ENCODE results near the gene KRTAP19-8. TPM values are rescaled to one million over a fixed set of nuclear protein-coding genes. Genes with fewer than 3 reads are reported as not detected.

KRTAP19-8 gene
- polyA plus RNA-seq, 1 of the 3 experiments (the other 2 are of a cell fraction), result not detected

DNA sequence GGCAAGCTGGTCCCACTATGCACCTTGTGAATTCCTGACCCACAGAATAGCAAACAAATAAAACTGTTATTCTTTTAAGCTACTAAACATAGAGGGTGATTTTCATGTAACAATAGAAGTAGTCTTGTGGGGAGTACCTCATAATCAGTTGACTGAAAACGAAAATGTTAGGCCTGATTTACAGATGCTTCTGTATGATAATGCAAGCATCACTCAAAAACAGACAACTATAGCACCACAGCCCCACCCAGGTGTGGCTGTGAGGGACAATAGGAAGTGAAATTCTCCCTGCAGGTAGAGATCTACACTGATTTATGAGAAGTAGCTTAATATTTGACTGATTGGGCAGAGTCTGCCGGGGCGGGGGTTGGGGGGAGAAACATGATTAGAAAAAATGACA, 26.5 kb upstream of the KRTAP19-8 start:
- no peaks in the 10 kb centered on the region; the same call in 1 of the 2 replicates for H3K27me3 ChIP-seq (ENCODE audit: insufficient read depth)
- no peak overlapping the region for H3K4me3 ChIP-seq (ENCODE audit: low read depth in 2 of 2, low read length in 1 of 2)
- WGBS (ENCODE audit: low lambda C conversion rate), result 6% methylated on average over 3 of the region's 3 CpGs
- H4K20me1 ChIP-seq (ENCODE audit: insufficient read depth), result no peaks in the 10 kb centered on the region
- no peak overlapping the region for H3K9ac ChIP-seq
- ChIA-PET POLR2A (no interaction called here), CTCF (interaction anchor here (1.2 to 2.8 kb wide), 3 partner anchors 11 to 22 kb away, joined by 3 to 9 read pairs (median 6); no protein-coding TSS in a partner anchor)
- H3K4me2 ChIP-seq, result no peak overlapping the region
- no peaks in the 10 kb centered on the region for H3F3A ChIP-seq (replicated peaks; ENCODE audit: insufficient read depth)
- no peak for DNase-seq
- H2AFZ ChIP-seq (ENCODE audit: low read depth), result no peak overlapping the region
- H3K9me2 ChIP-seq, result no peaks in the 10 kb centered on the region
- H3K4me1 ChIP-seq (ENCODE audit: control insufficient read depth in 1 of 2, insufficient read depth in 2 of 2, low read depth in 1 of 2, low read length in 1 of 2), result no peaks in the 10 kb centered on the region
- no peak overlapping the region for H3K27ac ChIP-seq (ENCODE audit: low read depth in 2 of 2, low read length in 1 of 2)
- H3K79me2 ChIP-seq (ENCODE audit: insufficient read depth), result no peaks in the 10 kb centered on the region
- H3K36me3 ChIP-seq (replicated peaks in 1 of 2; ENCODE audit: control insufficient read depth in 1 of 2, insufficient read depth in 2 of 2, low read length in 1 of 2), result no peaks in the 10 kb centered on the region
- H3K9me3 ChIP-seq, result no peaks in the 10 kb centered on the region
- TF ChIP-seq PBX3 (IDR thresholded peaks at IDR 0.05), result no peak
- TF ChIP-seq USF2 (IDR thresholded peaks at IDR 0.05; ENCODE audit: borderline replicate concordance, low read depth, low read length), result no peak
- TF ChIP-seq RCOR1 (IDR thresholded peaks at IDR 0.05; ENCODE audit: low read length), result no peak
- no peak for TF ChIP-seq CTCF (IDR thresholded peaks at IDR 0.05)
- no peak for TF ChIP-seq MXI1 (IDR thresholded peaks at IDR 0.05; ENCODE audit: low read depth, low read length)
- no peak for TF ChIP-seq SMC3 (IDR thresholded peaks at IDR 0.05; ENCODE audit: low read depth, low read length)
- TF ChIP-seq TCF12 (IDR thresholded peaks at IDR 0.05), result no peak
- TF ChIP-seq TAF1 (IDR thresholded peaks at IDR 0.05; ENCODE audit: borderline replicate concordance, low read depth, low read length), result no peak
- no peak for TF ChIP-seq NFIC (IDR thresholded peaks at IDR 0.05; ENCODE audit: borderline replicate concordance)
- TF ChIP-seq JUND (IDR thresholded peaks at IDR 0.05), result no peak
- no peak for TF ChIP-seq CHD2 (IDR thresholded peaks at IDR 0.05; ENCODE audit: low read length, partially characterized antibody)
- no peak for TF ChIP-seq FOXM1 (IDR thresholded peaks at IDR 0.05; ENCODE audit: low read depth)
- TF ChIP-seq MAX (IDR thresholded peaks at IDR 0.05; ENCODE audit: low read depth), result no peak
- TF ChIP-seq GATA2 (CRISPR knock-in tag; IDR thresholded peaks at IDR 0.05), result no peak
- TF ChIP-seq YY1 (IDR thresholded peaks at IDR 0.05; ENCODE audit: low read depth), result no peak
- TF ChIP-seq, protein P1, sequence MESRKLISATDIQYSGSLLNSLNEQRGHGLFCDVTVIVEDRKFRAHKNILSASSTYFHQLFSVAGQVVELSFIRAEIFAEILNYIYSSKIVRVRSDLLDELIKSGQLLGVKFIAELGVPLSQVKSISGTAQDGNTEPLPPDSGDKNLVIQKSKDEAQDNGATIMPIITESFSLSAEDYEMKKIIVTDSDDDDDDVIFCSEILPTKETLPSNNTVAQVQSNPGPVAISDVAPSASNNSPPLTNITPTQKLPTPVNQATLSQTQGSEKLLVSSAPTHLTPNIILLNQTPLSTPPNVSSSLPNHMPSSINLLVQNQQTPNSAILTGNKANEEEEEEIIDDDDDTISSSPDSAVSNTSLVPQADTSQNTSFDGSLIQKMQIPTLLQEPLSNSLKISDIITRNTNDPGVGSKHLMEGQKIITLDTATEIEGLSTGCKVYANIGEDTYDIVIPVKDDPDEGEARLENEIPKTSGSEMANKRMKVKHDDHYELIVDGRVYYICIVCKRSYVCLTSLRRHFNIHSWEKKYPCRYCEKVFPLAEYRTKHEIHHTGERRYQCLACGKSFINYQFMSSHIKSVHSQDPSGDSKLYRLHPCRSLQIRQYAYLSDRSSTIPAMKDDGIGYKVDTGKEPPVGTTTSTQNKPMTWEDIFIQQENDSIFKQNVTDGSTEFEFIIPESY (IDR thresholded peaks at IDR 0.05; ENCODE audit: borderline replicate concordance, low read depth), result no peak
- no peak for TF ChIP-seq SIN3A (IDR thresholded peaks at IDR 0.05; ENCODE audit: borderline replicate concordance, low read depth, low read length)

Measured in SK-N-SH (cell line).